Left ventricle myocardium superior (tissue), 1 donor: ENCODE measurements around the gene SHROOM3. TPM values are rescaled to one million over a fixed set of nuclear protein-coding genes. Genes with fewer than 3 reads are reported as not detected.
"Not testable (repeated sequence)": the region's sequence is repeated elsewhere in the genome, so short reads cannot be mapped to it uniquely, and the experiment has no call there.

ENCODE experiments used
- ATAC-seq: fragments of 200-7000 bp; cut with Tn5 transposase; one replicate; pipeline ENCODE4 v1.9.1; 2020; ENCODE audit warnings: mild to moderate bottlenecking, moderate library complexity
- DNase-seq: peaks from one replicate; pipeline ENCODE4 v3.0.0-alpha.2; 2020
- intact Hi-C: fragments of 100-400 bp; cut with micrococcal nuclease; formaldehyde crosslinking; loops from one replicate; pipeline ENCODE4 v1.11.0; 2022
- long read RNA-seq: library from polyadenylated mRNA; unstranded; transcript quantifications from one replicate; pipeline ENCODE4 v2.0.0, GENCODE V29; 2021
- total RNA-seq: library from RNA; stranded (reverse); fragmentation: NEBNext Ultra II Directional; extraction: Animal tissue kit (Norgen Biotek cat#: 25700); gene quantifications from one replicate; pipeline ENCODE4 v1.2.1, GENCODE V29; 2021
- donor health status: DM: no; HTN: yes; CAD: no; lungs with severe emphysema.

The SHROOM3 gene
- total RNA-seq = 14.2 TPM
- long read RNA-seq, partial matches to known transcripts = 9 of 11 reads
- long read RNA-seq, other reads (novel, unspliced or antisense) = 2 of 11 reads

- intact Hi-C loops = loop anchor here (5.0 kb wide), 1 partner anchor 67 kb away; no protein-coding TSS in a partner anchor
- no peak for DNase-seq
- peak; percentile 62 for ATAC-seq
Observed at GRCh38 chr4:76434901-76435527, at the start of gene SHROOM3. Gene SHROOM3 (plus strand): TSS chr4:76435229. CDS start chr4:76436053, 824 bp downstream.

- ATAC-seq = no peak
- intact Hi-C loops = no loop called here
Observed at GRCh38 chr4:76385974-76386373, 49.1 kb upstream of the SHROOM3 start.

GRCh38 chr4:76386566-76387305, 48.3 kb upstream of the SHROOM3 start:
- ATAC-seq (peak; percentile 43), DNase-seq (no peak)
- intact Hi-C loops = no loop called here

More at GRCh38 chr4:76385974-76386373, 49.1 kb upstream of the SHROOM3 start:
- DNase-seq = no peak

GRCh38 chr4:76388160-76388908, 46.7 kb upstream of the SHROOM3 start:
- DNase-seq (no peak), ATAC-seq (no peak)
- intact Hi-C loops = no loop called here

GRCh38 chr4:76401654-76402053, 33.4 kb upstream of the SHROOM3 start:
- intact Hi-C loops = no loop called here
- no peak for DNase-seq
- no peak for ATAC-seq

GRCh38 chr4:76406081-76406480, 28.9 kb upstream of the SHROOM3 start:
- ATAC-seq = no peak
- no peak for DNase-seq
- intact Hi-C loops = no loop called here

- no peak for DNase-seq
- intact Hi-C loops = no loop called here
- no peak for ATAC-seq
Observed at GRCh38 chr4:76407440-76408119, 27.4 kb upstream of the SHROOM3 start.

- intact Hi-C loops = no loop called here
- no peak for DNase-seq
- ATAC-seq = no peak
Observed at GRCh38 chr4:76410636-76411035, 24.4 kb upstream of the SHROOM3 start.

- ATAC-seq (peak; percentile 34), DNase-seq (no peak)
- intact Hi-C loops = no loop called here
Observed at GRCh38 chr4:76420188-76420761, 14.8 kb upstream of the SHROOM3 start.

GRCh38 chr4:76420762-76421581, 14.1 kb upstream of the SHROOM3 start, which contains the start of gene CCDC158:
Gene CCDC158 (minus strand): TSS chr4:76421141. CDS start chr4:76403207, 17,934 bp downstream.
- intact Hi-C loops = no loop called here
- peak; percentile 54 for DNase-seq
- ATAC-seq = peak; percentile 90

- intact Hi-C loops, DNase-seq, ATAC-seq: not testable (repeated sequence)
Observed at GRCh38 chr4:76423159-76423558, 11.9 kb upstream of the SHROOM3 start.

GRCh38 chr4:76426272-76426671, 8.8 kb upstream of the SHROOM3 start:
- ATAC-seq (peak; percentile 39), DNase-seq (no peak)

GRCh38 chr4:76429636-76430035, 5.4 kb upstream of the SHROOM3 start:
- intact Hi-C loops = loop anchor here (5.0 kb wide), 1 partner anchor 73 kb away; no protein-coding TSS in a partner anchor

More at GRCh38 chr4:76426272-76426671, 8.8 kb upstream of the SHROOM3 start:
- intact Hi-C loops = no loop called here

GRCh38 chr4:76430519-76431388, 4.3 kb upstream of the SHROOM3 start:
- ATAC-seq (no peak), DNase-seq (no peak)
- intact Hi-C loops = loop anchor here (5.0 kb wide), 1 partner anchor 72 kb away; no protein-coding TSS in a partner anchor

More at GRCh38 chr4:76429636-76430035, 5.4 kb upstream of the SHROOM3 start:
- DNase-seq = no peak
- ATAC-seq = no peak

GRCh38 chr4:76435528-76436319, 695 bp downstream of the SHROOM3 start:
- DNase-seq (no peak), ATAC-seq (peak; percentile 28)
- intact Hi-C loops = no loop called here

GRCh38 chr4:76439491-76439890, 4.5 kb downstream of the SHROOM3 start:
- ATAC-seq (no peak), DNase-seq (no peak)
- intact Hi-C loops = no loop called here
